ENCODE data around the gene PTPRH.

The PTPRH gene

GRCh38 chr19:55208880-55209692 is at the start of gene PTPRH:
Gene PTPRH, minus strand, starts transcription at chr19:55209501. Its CDS starts 68 bp downstream, at chr19:55209433.
- DNase-seq (ENCODE audit: low read depth): no peak

DNA sequence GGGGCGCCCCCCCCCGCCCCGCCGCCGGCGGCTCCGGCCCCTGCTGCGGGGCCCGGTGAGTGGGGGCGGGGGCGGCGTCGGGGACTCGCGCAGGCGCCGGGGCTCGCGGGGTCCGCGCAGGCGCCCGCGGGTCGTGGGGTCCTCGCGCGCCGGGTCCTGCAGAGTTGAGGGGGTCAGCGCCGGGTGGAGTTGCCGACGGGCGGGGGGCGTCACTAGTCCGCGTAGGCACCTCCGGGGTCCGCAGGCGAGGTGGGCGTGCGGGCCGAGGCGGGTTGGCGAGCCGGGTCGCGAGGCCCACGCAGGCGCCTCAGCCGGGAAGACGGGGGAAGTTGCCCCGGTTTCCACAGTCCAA is 49.2 kb upstream of the PTPRH start:
- DNase-seq (ENCODE audit: low read depth): no peak

- DNase-seq (ENCODE audit: low read depth): peak; percentile 14
These were observed 48.4 kb upstream of the PTPRH start for GRCh38 chr19:55257461-55258420.

DNA sequence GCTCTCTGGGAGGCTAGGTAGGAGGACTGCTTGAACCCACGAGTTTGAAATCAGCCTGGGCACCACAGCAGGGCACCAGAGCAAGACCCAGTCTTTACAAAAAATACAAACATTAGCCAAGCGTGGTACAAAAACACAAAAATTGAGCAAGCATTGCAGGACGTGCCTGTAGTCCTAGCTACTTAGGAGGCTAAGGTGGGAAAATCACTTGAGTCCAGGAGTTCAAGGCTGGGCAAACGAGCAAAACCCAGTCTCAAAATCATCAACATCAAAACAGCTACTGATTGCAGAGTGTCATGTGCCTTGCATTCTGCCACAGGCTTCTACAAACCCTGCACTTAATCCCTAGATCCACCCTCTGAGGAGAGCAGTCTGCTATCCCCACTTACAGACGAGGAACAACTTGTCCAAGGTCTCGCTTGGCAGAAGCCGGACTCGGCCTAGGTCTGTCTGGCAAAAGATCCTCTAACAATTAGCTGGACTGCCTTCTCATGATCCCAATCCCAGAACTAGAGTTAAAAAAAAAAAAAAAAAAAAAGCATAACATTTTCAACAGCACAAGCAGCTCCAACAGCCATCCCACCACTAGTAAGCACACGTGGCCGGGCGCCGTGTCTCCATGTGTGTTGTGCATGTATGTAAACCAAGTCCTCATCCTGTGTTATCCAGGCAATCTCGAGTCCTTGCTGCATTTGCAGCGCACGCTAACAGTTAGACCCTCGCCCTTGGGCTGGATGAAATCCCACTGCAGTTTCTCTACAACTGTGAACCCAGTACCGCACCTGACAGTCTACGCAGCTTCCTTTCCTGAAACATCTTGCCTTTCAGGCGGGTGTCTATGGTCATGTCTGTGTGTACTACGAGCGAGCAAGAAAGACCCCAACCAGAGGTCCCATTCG is 47.5 kb upstream of the PTPRH start:
- peak; percentile 33 for DNase-seq (ENCODE audit: low read depth)

DNA sequence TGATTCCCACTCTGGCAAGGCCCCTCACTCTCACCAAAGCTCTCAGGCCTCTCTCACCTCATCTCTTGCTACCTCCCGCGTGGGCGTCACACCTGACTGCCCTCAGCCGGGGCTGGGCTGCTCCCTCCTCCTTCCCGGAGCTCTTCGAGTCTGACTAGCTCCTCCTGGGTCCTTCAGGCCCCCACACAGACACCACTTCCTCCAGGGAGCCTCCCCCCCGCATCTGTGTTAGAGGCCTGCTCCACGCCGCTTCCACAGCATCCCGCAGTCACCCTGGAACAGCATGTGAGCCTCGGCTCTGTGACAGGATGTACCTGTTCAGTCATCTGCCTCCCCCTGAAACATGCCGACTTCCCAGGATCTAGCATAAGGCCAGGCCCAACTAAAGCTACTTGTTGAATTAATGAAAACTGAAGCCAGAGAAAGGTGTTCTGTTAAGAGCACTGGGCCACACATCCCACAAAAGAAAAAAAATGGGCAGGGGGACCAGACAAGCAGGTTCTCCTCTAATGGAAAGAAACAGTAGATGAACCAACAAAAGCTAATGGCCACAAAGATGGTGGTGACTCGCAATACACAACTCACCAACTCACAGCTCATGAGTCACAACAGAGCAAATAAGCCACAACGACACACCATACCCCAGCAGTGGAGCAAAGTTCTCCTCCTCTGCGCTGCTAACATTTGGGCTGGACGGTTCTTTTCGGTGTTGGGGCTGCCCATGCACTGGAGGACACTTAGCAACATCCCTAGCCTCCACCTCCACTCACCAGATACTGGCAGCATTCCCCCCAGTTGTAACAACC is 46.5 kb upstream of the PTPRH start:
- peak; percentile 42 for DNase-seq (ENCODE audit: low read depth)

GRCh38 chr19:55254625-55254977 is 45.3 kb upstream of the PTPRH start:
- no peak for DNase-seq (ENCODE audit: low read depth)

GRCh38 chr19:55253842-55254624 is 44.7 kb upstream of the PTPRH start:
- no peak for DNase-seq (ENCODE audit: low read depth)

- no peak for DNase-seq (ENCODE audit: low read depth)
These were observed 43.7 kb upstream of the PTPRH start for GRCh38 chr19:55252760-55253663.

DNA sequence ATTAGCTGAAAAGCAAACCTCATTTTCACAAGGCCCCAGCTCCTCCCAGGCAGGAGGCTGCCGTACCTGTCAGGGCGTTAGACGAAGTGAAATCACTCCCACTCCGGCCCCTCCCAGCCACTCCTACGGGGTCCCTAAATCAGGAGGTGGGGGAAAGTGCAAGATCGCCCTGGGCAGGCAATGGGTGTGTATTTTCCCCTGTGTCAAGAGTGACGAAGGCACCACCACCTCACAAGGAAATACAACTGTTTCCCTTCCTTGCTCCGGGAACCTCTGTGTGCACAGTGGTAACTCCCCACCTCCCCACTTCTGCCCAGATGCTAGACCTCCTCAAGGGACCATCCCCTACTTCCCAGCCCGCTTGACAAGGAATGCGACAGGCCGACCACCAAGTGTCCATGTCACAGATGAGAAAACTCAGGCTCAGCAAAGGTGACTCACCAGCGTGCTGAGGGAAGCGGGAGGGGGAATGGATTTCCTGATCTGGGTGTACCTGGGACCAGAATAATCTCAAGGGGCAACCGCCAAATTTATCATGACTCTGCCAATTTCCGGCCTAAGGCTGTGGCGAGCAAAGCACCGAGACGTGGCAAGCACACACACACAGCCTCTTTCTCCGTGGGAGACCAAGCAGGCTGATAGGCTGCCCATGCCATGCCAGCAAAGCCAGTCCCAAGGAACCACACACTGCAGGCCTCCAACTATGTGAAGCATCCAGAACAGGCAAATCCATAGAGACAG is 42.2 kb upstream of the PTPRH start:
- DNase-seq (ENCODE audit: low read depth): peak; percentile 40

DNA sequence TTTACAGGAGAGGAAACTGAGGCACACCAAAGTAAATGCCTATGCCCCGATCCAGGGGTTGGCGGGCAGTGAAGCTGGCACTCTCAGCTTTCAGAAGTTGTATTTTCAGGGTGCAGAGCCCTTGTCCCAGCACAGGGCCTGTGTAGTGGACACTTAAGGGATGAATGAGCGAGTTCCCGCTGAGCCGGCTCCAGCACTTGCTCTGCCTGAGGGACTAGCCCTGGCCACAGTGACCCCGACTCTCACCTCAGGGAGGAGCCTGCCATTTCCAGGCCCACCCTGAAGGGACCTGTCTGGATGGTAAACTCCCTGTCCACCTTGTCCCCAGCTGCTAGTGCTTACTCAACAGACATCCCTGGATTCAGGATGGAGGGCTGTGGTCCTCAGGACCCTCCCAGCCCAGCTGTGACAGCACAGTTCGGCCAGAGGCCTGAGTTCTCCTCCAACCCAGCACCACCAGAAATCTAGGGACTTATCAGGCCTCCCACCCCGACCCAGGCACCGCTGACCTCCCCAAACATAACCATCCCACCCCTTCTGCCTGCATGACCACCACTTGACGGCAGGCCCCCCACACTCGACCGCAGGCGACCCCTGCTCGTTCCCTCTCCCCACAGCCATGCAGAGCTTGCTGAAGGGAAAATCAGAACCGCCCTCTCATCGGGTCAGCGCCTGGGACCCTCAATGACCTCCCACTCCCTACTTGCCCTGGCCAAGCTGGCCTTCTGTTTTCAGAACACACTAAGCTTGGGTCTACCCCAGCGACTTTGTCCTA is 41.1 kb upstream of the PTPRH start:
- DNase-seq (ENCODE audit: low read depth): no peak

GRCh38 chr19:55249841-55250240 is 40.5 kb upstream of the PTPRH start:
- no peak for DNase-seq (ENCODE audit: low read depth)

GRCh38 chr19:55248704-55249103 is 39.4 kb upstream of the PTPRH start:
- DNase-seq (ENCODE audit: low read depth): no peak

- DNase-seq (ENCODE audit: low read depth): no peak
These were observed 38.9 kb upstream of the PTPRH start for GRCh38 chr19:55248166-55248675.

GRCh38 chr19:55247621-55248099 is 38.4 kb upstream of the PTPRH start:
- peak; percentile 72 for DNase-seq (ENCODE audit: low read depth)

DNA sequence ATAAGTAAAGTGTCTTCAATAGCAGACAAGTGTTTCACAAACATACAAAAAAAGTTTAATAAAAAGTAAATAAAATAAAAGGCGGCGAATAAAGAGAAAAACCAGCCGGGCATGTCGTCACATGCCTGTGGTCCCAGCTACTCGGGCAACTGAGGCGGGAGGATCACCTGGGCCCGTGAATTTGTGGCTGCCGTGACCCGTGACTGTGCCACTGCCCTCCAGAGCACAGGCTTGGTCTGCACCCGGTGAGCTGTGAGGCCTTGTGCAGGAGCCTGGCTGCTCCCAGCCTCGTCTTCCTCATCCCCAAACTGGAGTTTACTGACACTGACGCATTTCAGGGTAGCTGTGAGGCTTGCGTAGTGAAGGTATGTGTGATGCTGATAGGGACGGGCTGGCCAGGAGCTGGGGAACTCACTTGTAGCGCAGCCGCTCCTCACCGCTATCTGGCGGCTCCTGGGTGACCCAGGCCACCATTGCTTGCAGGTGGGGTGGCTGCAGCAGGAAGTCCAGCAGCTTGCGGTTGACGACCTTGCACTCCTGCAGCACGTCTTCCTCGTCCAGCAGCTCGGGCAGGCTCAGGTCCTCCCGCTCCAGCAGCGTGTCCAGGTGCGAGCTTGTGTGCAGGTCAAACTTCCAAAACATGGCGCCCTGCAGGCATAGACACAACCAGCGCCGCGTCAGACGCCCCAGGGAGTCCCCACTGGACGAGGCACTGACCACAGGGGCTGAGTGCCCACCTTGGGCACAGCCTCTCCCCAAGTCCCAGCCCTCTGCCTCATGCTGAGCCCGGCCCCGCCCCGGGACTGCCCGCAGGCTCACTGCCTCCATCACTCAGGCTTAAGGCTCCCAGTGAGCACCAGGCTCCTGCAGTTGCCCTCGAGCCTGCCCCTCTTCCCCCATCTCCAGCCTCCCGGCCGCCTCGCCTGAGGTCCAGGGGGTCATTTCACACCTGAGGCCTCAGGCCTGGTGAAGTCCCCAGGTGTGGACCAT is 37.5 kb upstream of the PTPRH start:
- DNase-seq (ENCODE audit: low read depth): no peak

DNA sequence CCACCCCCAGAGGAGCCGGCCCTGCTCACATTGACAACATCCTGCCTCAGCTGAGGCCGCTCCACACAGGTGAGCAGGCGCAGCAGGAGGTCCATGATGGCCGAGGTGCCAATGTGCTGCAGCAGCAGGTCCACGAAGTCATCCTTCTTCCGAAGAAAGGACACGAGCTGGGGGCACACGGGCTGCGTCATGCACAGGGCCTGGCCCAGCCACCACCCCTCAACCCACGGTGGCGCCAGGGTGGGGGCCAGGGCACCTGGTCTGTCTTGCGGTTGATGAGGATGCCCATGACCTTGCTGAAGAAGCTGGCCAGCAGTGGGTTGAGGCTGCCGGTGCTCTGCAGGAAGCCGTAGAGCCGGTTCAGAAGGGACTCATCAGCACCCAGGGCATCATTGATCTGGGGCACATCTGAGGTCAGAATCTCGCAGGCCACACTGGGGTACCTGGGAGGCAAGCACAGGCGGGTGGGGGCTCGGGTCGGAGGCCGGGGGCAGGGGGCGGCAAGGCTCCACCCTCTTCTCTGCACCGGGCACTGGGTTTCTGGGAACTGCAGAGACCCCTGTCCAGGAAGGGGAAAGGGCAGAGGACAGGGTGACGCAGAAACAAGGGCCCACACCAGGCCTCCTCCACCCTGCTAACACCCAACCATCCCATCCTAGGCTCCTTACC is 36.1 kb upstream of the PTPRH start:
- no peak for DNase-seq (ENCODE audit: low read depth)
